ENCODE data around the gene MOB3C.

Gene MOB3C

DNA sequence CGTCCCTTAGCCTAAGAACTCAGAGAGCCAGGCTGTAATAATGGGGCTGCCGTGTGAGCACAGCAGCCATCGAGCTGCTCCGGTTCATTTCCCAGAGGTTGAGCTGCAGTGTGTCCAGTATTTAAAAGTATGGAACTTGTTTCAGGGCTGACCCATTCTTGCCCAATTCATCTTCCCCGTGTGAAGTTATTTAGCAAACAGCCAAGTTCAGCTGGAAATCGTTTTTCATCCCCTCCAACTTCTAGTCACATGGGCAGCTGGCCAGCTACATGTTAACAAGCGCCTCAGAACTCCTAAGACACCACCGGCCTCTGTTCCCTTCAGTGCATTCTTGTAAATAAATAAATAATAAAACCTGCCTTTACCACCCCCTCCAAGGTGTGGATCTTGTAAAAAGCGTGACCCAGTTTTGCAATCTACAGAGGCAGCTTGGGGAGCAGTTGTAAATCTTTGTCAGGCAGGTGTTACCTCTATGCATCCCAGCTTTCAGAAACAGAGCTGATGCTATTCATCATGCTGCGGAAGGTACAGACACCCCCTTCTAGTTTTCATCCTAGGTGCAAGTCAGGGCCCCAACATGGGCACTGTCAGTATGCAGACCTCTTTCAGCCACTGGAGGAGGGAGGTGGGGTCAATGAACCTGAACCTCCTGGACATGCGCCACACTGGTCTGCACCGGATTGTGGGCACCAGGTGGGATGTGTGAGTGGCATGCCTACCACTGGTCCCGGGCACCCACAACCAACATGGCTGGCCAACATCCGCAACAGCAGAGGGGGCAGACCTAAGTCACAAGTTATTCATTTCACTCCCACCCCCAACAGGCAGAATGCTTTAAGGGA lies 46.5 kb downstream of the MOB3C start:
- DNase-seq, result no peak

GRCh38 chr1:46569116-46569515 lies 47.5 kb downstream of the MOB3C start:
- DNase-seq, result no peak

GRCh38 chr1:46568461-46568891 lies 48.1 kb downstream of the MOB3C start:
- DNase-seq, result no peak

DNA sequence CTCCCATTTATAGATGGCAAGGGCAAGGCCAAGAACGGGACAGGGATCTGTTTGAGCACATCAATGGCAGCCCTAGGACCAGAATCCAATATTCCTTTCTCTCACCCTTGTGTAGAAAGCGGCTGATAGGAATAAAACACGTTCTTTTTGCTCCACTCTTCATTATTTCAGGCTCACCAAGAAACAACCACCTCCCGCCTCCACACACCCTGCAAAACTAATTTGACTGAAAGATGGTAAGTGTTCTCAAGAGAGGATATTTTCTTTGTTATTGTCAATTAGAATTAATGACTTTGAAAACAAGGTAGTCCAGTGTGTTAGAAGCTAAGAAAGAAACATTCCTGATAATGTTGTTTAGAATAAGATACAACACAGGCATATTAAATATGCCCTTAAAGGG lies 53.3 kb downstream of the MOB3C start:
- DNase-seq, result no peak

DNA sequence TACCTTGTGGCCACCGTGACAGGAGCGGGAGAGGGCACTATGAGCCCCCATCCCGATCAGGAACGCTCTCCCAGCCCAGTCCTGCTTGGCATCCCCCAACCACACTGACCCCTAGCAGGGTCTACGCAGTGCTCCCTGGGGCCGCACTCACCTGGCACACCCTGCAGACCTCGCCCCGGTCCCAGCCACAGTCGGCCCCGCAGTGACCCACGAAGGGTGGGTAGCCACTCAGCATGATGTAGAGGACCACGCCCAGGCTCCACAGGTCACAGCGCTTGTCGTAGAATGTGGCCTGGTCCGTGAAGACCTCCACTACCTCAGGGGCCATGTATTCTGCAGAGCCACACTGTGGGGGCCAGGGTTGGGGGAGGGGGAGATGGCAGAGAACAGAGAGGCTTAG lies 54.1 kb downstream of the MOB3C start:
- no peak for DNase-seq

GRCh38 chr1:46558966-46559365 lies 57.6 kb downstream of the MOB3C start:
- no peak for DNase-seq

GRCh38 chr1:46558141-46558963 lies 58.3 kb downstream of the MOB3C start:
- DNase-seq, result no peak
